HG02571 (cell line): ENCODE results near the gene ST6GAL1.

Source experiments
- ATAC-seq: cut with Tn5 transposase; IDR thresholded peaks from one replicate; pipeline ENCODE4 v1.9.1; 2021; ENCODE audit warnings: mild to moderate bottlenecking, moderate library complexity; ENCODE audit not compliant: unreplicated experiment

ST6GAL1 gene

GRCh38 chr3:186915806-186916796 lies 14.2 kb upstream of the ST6GAL1 start:
- ATAC-seq: no peak

- no peak for ATAC-seq
Observed at GRCh38 chr3:186917512-186918312, 12.6 kb upstream of the ST6GAL1 start.

DNA sequence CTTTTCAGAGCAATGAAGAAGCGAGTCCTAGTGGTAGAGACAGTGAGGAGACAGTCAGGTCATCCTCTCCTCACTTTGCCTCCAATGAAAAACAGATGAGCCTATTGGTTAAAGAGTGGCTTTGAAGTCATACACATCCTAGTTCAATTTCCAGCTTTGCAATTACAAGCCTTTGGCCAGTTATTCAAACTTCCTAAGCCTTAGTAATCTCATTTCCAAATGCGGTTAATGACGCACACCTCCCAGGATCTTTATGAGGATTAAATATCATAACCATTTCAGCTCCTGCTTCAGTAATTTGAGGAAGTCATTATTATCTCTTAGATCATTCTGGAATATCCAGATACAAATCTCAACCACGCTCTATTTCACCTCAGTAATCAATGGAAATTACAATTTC lies 10.0 kb upstream of the ST6GAL1 start:
- ATAC-seq: no peak

DNA sequence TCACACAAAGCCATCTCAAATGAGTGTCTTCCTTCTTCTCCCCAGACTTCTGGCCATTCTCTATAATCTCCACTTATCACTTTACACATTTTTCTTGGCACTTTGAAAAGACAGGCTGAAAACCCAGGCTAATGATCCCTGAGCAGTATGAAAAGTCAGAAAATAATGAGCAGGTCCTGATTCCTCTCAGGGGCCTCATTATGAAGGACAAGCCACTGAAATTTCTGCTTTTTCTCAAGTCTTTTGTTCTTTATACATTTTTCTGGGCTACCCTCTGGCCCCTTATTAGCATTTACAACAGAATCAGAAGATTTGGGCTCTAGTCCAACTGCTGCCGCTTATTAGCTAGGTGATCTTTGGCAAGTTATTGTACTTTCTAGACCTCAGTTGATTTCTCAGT lies 9.5 kb upstream of the ST6GAL1 start:
- ATAC-seq: no peak

GRCh38 chr3:186921578-186921977 lies 8.7 kb upstream of the ST6GAL1 start:
- ATAC-seq: no peak

- ATAC-seq: no peak
Observed at GRCh38 chr3:186922224-186922623, 8.1 kb upstream of the ST6GAL1 start.

DNA sequence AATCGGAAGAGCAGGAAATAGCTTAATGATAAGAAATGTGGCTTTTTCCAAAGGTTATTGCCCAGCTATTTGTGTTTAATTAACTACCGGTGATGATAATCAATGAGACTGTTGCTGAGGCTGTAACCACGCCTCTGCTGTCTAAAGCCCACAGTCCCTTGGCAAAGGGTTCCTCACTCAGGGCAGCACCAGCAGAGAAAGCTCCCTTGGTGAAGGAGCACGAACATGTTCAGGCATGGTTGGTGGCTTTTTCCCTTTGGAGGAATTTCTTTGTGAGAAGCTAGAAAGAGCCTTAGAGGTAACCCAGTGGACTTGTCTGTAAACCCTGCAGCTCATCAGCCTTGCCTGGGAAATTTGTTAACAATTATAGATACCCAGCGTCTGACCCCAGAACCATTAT lies 7.5 kb upstream of the ST6GAL1 start:
- ATAC-seq: no peak

GRCh38 chr3:186923241-186923640 lies 7.1 kb upstream of the ST6GAL1 start:
- ATAC-seq: no peak

GRCh38 chr3:186925826-186926225 lies 4.5 kb upstream of the ST6GAL1 start:
- ATAC-seq: no peak

DNA sequence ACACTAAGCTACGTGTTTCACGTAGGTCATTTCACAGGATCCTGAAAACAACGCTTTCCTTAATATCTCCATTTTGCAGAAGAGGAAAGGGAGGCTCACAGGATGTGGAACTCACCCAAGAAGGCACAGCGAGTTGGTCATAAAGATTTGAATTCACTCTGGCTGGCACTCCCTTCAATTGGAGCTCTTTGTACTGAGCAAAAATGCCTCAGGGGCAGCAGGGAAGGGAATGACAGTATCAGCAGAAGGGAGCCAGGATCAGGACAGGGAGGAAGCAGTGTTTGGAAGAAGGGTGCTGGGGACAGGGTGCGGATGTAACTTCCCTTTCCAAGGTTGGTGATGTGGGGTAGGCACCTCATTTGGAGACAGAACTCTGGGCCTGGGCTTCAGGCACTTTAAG lies 1.1 kb upstream of the ST6GAL1 start:
- no peak for ATAC-seq

DNA sequence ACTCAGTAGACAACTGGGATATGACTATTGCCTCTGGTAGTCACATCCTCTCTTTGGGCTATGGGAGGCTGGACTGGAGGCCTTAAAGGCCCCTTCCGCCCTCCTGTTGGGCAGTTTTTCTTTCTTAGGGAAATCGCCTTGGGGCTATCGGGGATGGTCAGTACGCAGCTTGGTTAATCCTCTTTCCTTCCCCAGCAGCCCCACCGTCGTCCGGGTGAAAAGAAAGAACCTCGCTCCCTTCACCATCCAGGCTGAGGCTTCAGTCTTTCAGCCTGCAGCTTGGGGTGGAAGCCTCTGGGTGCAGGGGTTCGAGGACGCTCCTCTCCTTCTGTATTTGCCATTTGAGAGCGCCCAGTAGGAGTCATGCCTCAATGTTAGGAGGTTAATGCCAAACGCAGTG lies 641 bp upstream of the ST6GAL1 start:
- ATAC-seq: no peak

- ATAC-seq: peak; percentile 68
Observed at GRCh38 chr3:186930641-186931531, 560 bp downstream of the ST6GAL1 start.

GRCh38 chr3:186931532-186932280 lies 1.4 kb downstream of the ST6GAL1 start:
- ATAC-seq: peak; percentile 29

GRCh38 chr3:186932281-186933181 lies 2.2 kb downstream of the ST6GAL1 start:
- no peak for ATAC-seq

GRCh38 chr3:186933816-186934215 lies 3.5 kb downstream of the ST6GAL1 start:
- no peak for ATAC-seq

GRCh38 chr3:186935133-186935532 lies 4.8 kb downstream of the ST6GAL1 start:
- no peak for ATAC-seq

DNA sequence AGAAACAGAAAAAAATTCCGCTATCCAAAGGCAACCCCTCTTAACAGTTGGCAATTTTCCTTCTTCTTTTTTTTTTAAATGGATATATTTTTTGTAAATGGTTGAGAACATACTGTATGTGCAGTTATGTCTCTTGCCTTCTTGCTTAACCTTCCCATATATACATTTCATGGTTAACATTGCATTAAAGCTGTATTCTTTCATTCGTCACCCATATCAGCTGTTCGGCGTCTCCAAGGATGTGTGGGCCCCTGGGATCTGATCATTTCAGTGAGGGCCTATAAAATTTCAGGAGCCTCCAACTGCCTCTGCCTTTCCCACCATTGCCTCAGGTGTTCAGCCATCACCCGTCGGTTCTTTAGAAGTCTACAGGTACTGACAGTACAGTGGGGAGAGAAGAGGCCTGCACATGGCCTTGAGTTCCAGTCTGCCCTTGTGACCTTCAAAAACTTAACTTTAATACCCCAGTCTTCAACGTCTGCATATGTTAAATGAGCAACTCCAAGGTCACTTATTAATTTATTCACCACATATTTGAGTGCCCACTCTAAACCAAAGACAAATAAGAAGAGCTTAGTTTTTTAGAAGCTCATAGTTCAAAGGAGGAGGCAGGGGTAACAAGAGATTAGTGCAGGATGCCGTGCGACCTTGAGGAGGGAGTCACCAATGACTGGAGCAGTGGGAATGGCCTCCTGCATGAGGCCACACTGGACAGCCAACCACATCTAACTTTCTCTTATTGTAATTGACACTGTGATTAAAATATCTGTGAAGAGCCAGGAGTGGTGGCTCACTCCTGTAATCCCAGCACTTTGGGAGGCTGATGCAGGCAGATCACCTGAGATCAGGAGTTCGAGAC lies 6.9 kb downstream of the ST6GAL1 start:
- no peak for ATAC-seq

- no peak for ATAC-seq
Observed at GRCh38 chr3:186938716-186939115, 8.4 kb downstream of the ST6GAL1 start.
